HG03060 (cell line): Measurements from ENCODE around the gene MEP1B.
"Not testable (repeated sequence)": the region's sequence is repeated elsewhere in the genome, so short reads cannot be mapped to it uniquely, and the experiment has no call there.

Experiments used
- ATAC-seq: cut with Tn5 transposase; IDR thresholded peaks from one replicate; pipeline ENCODE4 v1.9.1; 2021; ENCODE audit warnings: low read depth, moderate number of reproducible peaks; ENCODE audit not compliant: unreplicated experiment

The MEP1B gene

GRCh38 chr18:32208577-32208976 is 18.7 kb downstream of the MEP1B start:
- no peak for ATAC-seq

GRCh38 chr18:32209685-32210445 is 20.0 kb downstream of the MEP1B start:
- no peak for ATAC-seq

- ATAC-seq: no peak
These were observed 23.9 kb downstream of the MEP1B start for GRCh38 chr18:32213693-32214092.

- no peak for ATAC-seq
These were observed 26.6 kb downstream of the MEP1B start for GRCh38 chr18:32216390-32216789.

- no peak for ATAC-seq
These were observed 29.7 kb downstream of the MEP1B start for GRCh38 chr18:32219431-32220018.

GRCh38 chr18:32233348-32233747 is 43.5 kb downstream of the MEP1B start:
- ATAC-seq: not testable (repeated sequence)

- ATAC-seq: no peak
These were observed 47.2 kb downstream of the MEP1B start for GRCh38 chr18:32237049-32237448.

- ATAC-seq: no peak
These were observed 48.9 kb downstream of the MEP1B start for GRCh38 chr18:32238635-32239268.

- ATAC-seq: no peak
These were observed 52.6 kb downstream of the MEP1B start for GRCh38 chr18:32242395-32242794.

GRCh38 chr18:32243358-32243757 is 53.5 kb downstream of the MEP1B start:
- ATAC-seq: no peak

- no peak for ATAC-seq
These were observed 55.0 kb downstream of the MEP1B start for GRCh38 chr18:32244881-32245280.

- no peak for ATAC-seq
These were observed 59.5 kb downstream of the MEP1B start for GRCh38 chr18:32249147-32249929.

GRCh38 chr18:32251466-32251865 is 61.6 kb downstream of the MEP1B start:
- ATAC-seq: no peak

GRCh38 chr18:32252141-32252860 is 62.5 kb downstream of the MEP1B start:
- ATAC-seq: no peak

- ATAC-seq: no peak
These were observed 65.7 kb downstream of the MEP1B start for GRCh38 chr18:32255570-32255969.

- no peak for ATAC-seq
These were observed 67.4 kb downstream of the MEP1B start for GRCh38 chr18:32257084-32257785.

- ATAC-seq: no peak
These were observed 68.3 kb downstream of the MEP1B start for GRCh38 chr18:32258148-32258547.

- no peak for ATAC-seq
These were observed 68.8 kb downstream of the MEP1B start for GRCh38 chr18:32258558-32259204.

- ATAC-seq: no peak
These were observed 69.7 kb downstream of the MEP1B start for GRCh38 chr18:32259553-32259952.
